Measurements from ENCODE around the gene STK32C. TPM values are rescaled to one million over a fixed set of nuclear protein-coding genes. Genes with fewer than 3 reads are reported as not detected.
"Not testable (repeated sequence)": the region's sequence is repeated elsewhere in the genome, so short reads cannot be mapped to it uniquely, and the experiment has no call there.

The STK32C gene
- total RNA-seq, 3 donors from 2014 or later, result 14.8 to 18.0 (median 15.3) TPM

GRCh38 chr10:132317477-132317876 is 9.7 kb upstream of the STK32C start:
- H3K9me3 Mint-ChIP-seq; H3K4me1 Mint-ChIP-seq (ENCODE audit: low read depth); ATAC-seq; H3K4me3 Mint-ChIP-seq; H3K36me3 Mint-ChIP-seq (ENCODE audit: insufficient read depth); DNase-seq; H3K27me3 Mint-ChIP-seq (ENCODE audit: low read depth): not testable (repeated sequence)

GRCh38 chr10:132316133-132316532 is 8.4 kb upstream of the STK32C start:
- peaks cover under 1% of the 10 kb centered on the region for H3K27me3 Mint-ChIP-seq (ENCODE audit: low read depth)
- no peak for DNase-seq
- no peaks in the 10 kb centered on the region for H3K36me3 Mint-ChIP-seq (ENCODE audit: insufficient read depth)
- no peak for ATAC-seq
- H3K4me3 Mint-ChIP-seq, result no peak overlapping the region
- peaks cover 8% of the 10 kb centered on the region for H3K4me1 Mint-ChIP-seq (ENCODE audit: low read depth)
- H3K9me3 Mint-ChIP-seq, result no peaks in the 10 kb centered on the region

GRCh38 chr10:132314881-132315280 is 7.1 kb upstream of the STK32C start:
- not testable (repeated sequence) for H3K36me3 Mint-ChIP-seq (ENCODE audit: insufficient read depth); DNase-seq; ATAC-seq; H3K4me3 Mint-ChIP-seq; H3K4me1 Mint-ChIP-seq (ENCODE audit: low read depth); H3K27me3 Mint-ChIP-seq (ENCODE audit: low read depth); H3K9me3 Mint-ChIP-seq

GRCh38 chr10:132314336-132314735 is 6.6 kb upstream of the STK32C start:
- Mint-ChIP-seq H3K36me3 (ENCODE audit: insufficient read depth) (no peaks in the 10 kb centered on the region), H3K4me3 (no peak overlapping the region), H3K4me1 (ENCODE audit: low read depth) (peaks cover 2% of the 10 kb centered on the region), H3K27me3 (ENCODE audit: low read depth) (peaks cover 2% of the 10 kb centered on the region), H3K9me3 (no peaks in the 10 kb centered on the region)
- DNase-seq (no peak), ATAC-seq (no peak)

- Mint-ChIP-seq H3K4me1 (ENCODE audit: low read depth) (peaks cover 2% of the 10 kb centered on the region), H3K27me3 (ENCODE audit: low read depth) (peaks cover 2% of the 10 kb centered on the region)
- DNase-seq, result no peak
Observed at GRCh38 chr10:132313865-132314264, 6.1 kb upstream of the STK32C start.

GRCh38 chr10:132313305-132313704 is 5.6 kb upstream of the STK32C start:
- H3K36me3 Mint-ChIP-seq (ENCODE audit: insufficient read depth), result no peaks in the 10 kb centered on the region
- H3K4me3 Mint-ChIP-seq, result no peak overlapping the region
- no peak for ATAC-seq
- H3K27me3 Mint-ChIP-seq (ENCODE audit: low read depth), result peaks cover 2% of the 10 kb centered on the region
- DNase-seq, result no peak
- peaks cover 2% of the 10 kb centered on the region for H3K4me1 Mint-ChIP-seq (ENCODE audit: low read depth)
- H3K9me3 Mint-ChIP-seq, result no peaks in the 10 kb centered on the region

More at GRCh38 chr10:132313865-132314264, 6.1 kb upstream of the STK32C start:
- Mint-ChIP-seq H3K4me3 (no peak overlapping the region), H3K36me3 (ENCODE audit: insufficient read depth) (no peaks in the 10 kb centered on the region), H3K9me3 (no peaks in the 10 kb centered on the region)
- no peak for ATAC-seq

GRCh38 chr10:132311338-132311939 is 3.7 kb upstream of the STK32C start:
- H3K9me3 Mint-ChIP-seq, result no peaks in the 10 kb centered on the region
- DNase-seq, result no peak
- H3K27me3 Mint-ChIP-seq (ENCODE audit: low read depth), result peaks cover 2% of the 10 kb centered on the region
- H3K4me1 Mint-ChIP-seq (ENCODE audit: low read depth), result peaks cover 8% of the 10 kb centered on the region
- no peak overlapping the region for H3K4me3 Mint-ChIP-seq
- no peaks in the 10 kb centered on the region for H3K36me3 Mint-ChIP-seq (ENCODE audit: insufficient read depth)
- ATAC-seq, result no peak

GRCh38 chr10:132310701-132311337 is 3.1 kb upstream of the STK32C start:
- no peak for DNase-seq
- H3K36me3 Mint-ChIP-seq (ENCODE audit: insufficient read depth), result no peaks in the 10 kb centered on the region
- no peak overlapping the region for H3K4me3 Mint-ChIP-seq
- no peak for ATAC-seq
- H3K4me1 Mint-ChIP-seq (ENCODE audit: low read depth), result peaks cover 11% of the 10 kb centered on the region
- peaks cover 6% of the 10 kb centered on the region for H3K27me3 Mint-ChIP-seq (ENCODE audit: low read depth)
- no peaks in the 10 kb centered on the region for H3K9me3 Mint-ChIP-seq

- H3K36me3 Mint-ChIP-seq (ENCODE audit: insufficient read depth), result no peaks in the 10 kb centered on the region
- no peak for ATAC-seq
- peaks cover 6% of the 10 kb centered on the region for H3K27me3 Mint-ChIP-seq (ENCODE audit: low read depth)
- H3K9me3 Mint-ChIP-seq, result no peaks in the 10 kb centered on the region
- DNase-seq, result no peak
- peaks cover 11% of the 10 kb centered on the region for H3K4me1 Mint-ChIP-seq (ENCODE audit: low read depth)
- H3K4me3 Mint-ChIP-seq, result no peak overlapping the region
Observed at GRCh38 chr10:132309879-132310591, 2.3 kb upstream of the STK32C start.

- H3K36me3 Mint-ChIP-seq (ENCODE audit: insufficient read depth), result no peaks in the 10 kb centered on the region
- H3K9me3 Mint-ChIP-seq, result no peaks in the 10 kb centered on the region
- H3K27me3 Mint-ChIP-seq (ENCODE audit: low read depth), result peaks cover 6% of the 10 kb centered on the region
- H3K4me3 Mint-ChIP-seq, result peak overlapping the region; percentile 7
- DNase-seq (no peak), ATAC-seq (no peak)
- peaks cover 11% of the 10 kb centered on the region for H3K4me1 Mint-ChIP-seq (ENCODE audit: low read depth)
Observed at GRCh38 chr10:132309471-132309865, 1.7 kb upstream of the STK32C start.

- Mint-ChIP-seq H3K36me3 (ENCODE audit: insufficient read depth) (no peaks in the 10 kb centered on the region), H3K4me1 (ENCODE audit: low read depth) (peaks cover 11% of the 10 kb centered on the region), H3K4me3 (peak overlapping the region; percentile 68), H3K27me3 (ENCODE audit: low read depth) (peaks cover 6% of the 10 kb centered on the region), H3K9me3 (no peaks in the 10 kb centered on the region)
- ATAC-seq (no peak), DNase-seq (no peak)
Observed at GRCh38 chr10:132308587-132309470, 1.1 kb upstream of the STK32C start.

GRCh38 chr10:132306864-132307751 is 642 bp downstream of the STK32C start:
- ATAC-seq, result peak; percentile 12 to 19
- Mint-ChIP-seq H3K4me1 (ENCODE audit: low read depth) (peaks cover 11% of the 10 kb centered on the region), H3K4me3 (peak overlapping the region; percentile 90), H3K9me3 (no peaks in the 10 kb centered on the region), H3K36me3 (ENCODE audit: insufficient read depth) (no peaks in the 10 kb centered on the region), H3K27me3 (ENCODE audit: low read depth) (peaks cover 6% of the 10 kb centered on the region)
- peak; percentile 44 for DNase-seq

- no peaks in the 10 kb centered on the region for H3K36me3 Mint-ChIP-seq (ENCODE audit: insufficient read depth)
- no peaks in the 10 kb centered on the region for H3K9me3 Mint-ChIP-seq
- H3K4me1 Mint-ChIP-seq (ENCODE audit: low read depth), result peaks cover 11% of the 10 kb centered on the region
- peaks cover 6% of the 10 kb centered on the region for H3K27me3 Mint-ChIP-seq (ENCODE audit: low read depth)
- ATAC-seq, result no peak
- peak overlapping the region; percentile 90 for H3K4me3 Mint-ChIP-seq
- no peak for DNase-seq
Observed at GRCh38 chr10:132306343-132306685, 1.4 kb downstream of the STK32C start.

Measured in activated T-cell treated with anti-CD3 and anti-CD28 coated beads, Interleukin-2, amount 50 U/mL, for 4 hours (primary cell).